ENCODE measurements around the gene HEPN1.

The HEPN1 gene

DNA sequence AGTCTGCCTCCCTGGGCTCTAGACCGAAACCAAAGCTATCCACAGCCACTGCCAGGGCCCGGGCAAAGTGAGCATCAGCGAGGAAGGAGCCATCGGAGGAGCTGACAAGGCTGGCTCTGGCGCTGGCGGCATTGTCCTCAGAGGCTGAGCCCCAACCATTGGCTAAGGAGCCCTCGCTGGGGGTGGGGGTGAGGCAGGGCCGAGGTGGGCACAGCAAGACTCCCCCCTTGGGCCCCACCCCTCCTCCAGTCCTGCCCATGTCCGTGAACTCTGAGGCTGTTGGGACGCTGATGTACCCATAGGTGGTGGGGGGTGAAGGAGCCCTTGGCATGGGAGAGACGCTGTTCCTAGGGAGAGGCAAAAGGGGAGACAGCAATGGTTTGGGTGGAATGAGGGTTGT lies 32.6 kb upstream of the HEPN1 start:
- no peak for DNase-seq

DNA sequence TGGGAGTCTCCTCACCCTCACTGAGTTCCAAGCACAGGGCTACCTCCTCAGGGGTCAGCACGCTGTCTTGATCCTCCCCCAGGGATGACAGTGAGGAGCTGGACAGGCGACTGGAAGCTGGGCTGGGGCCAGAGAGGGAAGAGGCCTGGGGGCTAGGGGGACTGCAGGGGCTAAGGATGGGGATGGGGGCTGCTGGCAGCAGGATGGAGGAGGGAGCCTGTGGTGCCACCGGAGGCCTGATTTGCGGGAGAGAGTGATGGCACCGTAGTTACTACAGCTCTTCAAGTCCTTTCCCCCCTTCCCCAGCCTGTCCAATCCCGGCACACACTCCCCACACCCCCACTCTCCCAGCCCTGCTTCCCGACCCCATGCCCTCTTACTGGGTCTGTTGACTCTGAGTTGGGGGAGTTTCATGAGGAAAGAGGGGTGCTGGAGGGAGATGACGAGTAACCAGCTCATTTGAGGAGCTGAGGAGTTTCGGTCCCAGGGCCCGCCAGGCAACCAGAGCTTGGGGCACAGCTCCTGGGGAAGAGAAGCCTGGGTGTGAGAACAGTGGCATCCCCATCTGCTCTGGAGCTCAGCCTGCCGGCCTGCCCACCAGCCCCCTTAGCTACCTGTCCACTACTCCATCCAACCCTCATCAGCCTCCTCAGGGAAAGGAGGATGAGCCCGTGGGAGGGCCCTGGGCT lies 31.9 kb upstream of the HEPN1 start:
- DNase-seq, result no peak

DNA sequence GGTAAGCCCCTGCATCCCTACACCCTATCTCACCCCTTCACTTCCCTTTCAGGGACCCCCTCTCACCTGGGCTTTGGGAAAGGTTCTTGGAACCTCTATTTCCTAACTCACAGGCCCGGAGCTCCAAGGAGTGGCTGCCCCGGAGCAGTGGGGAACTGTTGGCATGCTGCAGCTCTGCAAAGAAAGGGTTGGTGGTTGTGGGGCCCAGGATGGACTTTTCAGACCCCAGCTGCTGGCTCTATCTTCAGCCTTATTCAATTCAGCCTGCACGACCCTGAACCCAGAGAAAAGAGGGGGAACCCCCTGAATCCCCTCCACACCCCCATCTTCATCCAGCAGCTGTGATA lies 31.4 kb upstream of the HEPN1 start:
- no peak for DNase-seq

DNA sequence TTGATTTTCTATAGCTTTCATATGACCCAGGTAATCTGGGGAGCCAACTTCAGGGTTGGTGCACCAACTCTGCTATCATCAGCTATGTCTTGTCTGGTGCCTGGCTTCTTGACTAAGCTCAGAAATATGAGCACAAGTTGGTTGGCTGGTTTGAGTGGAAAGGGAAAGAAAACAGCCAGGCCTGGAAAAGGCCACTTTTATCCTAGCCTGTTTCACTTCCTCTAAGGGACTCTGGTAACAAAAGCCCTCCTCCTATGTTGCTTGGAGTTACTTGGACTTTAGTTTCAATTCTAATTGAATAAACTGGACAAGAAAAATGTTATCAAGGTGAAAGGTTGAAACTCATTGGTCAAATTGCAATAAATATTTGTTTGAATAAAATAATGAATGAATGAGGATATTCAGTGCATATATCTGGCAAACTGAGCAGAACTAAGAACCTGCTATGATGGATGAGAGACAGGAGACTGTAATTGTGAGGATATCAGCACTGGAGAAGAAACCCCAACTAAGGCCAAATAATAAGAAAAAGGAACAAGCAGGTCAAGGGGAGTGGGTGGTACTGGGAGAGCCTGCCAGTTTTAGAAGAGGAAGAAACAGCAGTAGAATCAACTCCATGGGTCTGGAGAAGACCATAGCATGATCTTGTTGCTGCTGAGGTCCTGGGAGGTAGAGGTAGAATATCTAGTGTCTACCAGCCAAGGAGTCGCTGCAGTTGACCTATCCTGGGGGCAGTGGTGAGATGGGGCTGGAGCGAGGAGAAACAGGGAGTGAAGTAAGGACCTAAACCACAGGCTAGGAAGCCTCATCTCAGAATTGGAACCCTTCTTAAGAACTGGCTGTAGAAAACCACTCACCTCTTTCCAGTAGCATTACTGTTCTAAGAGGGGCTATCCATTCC lies 29.6 kb upstream of the HEPN1 start:
- DNase-seq, result no peak

DNA sequence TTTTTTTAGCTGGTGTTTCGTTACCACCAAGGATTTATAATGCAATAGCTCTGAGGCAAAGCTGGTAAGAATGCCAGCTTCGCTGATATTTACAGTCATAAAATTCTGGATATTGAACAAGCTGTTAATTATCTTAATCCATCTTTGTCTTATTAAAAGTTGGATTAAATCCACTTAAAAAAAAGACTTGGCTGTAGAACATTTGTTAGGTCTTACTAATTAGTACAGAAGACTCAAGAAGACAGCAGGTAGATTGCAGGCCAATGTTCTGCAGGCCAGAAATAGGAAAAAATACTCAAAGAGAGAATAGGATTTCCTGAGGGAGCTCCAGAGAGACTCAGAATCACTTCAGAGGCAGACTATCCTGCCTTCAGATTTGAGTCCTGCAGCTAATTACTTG lies 28.9 kb upstream of the HEPN1 start:
- DNase-seq, result no peak

DNA sequence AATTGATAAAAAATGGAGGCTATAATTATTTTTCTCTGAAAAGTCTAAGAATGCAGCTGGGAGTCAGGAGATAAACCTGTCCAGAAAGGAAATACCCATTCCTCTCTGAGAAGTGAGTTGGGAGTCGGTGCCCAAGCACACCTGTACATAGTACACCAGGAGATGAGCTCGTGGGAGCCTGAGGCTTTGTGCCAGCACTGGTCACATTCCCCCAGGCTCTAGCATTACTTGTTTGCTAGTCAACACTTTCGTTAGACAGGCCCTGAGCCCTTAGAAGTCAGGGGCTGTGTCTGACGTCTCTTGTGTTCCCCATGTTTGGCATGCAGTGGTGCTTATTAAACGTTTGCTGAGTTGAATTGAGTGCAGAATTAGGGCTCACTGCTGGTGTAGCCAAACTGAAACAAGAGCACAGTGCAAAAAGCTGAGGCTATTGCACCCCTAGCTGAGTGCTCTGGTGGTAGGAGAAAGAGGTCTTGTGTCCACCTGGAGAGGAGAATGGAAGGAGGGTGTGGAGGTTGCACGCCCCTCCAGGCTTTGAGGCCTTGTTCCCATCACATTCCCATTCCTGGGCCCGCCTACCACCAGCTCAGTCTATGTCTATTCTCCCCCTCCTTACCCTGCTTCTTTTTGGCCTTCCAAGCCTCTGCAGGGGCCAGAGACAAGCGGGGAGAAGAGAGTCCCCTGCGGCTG lies 28.2 kb upstream of the HEPN1 start:
- DNase-seq, result no peak

DNA sequence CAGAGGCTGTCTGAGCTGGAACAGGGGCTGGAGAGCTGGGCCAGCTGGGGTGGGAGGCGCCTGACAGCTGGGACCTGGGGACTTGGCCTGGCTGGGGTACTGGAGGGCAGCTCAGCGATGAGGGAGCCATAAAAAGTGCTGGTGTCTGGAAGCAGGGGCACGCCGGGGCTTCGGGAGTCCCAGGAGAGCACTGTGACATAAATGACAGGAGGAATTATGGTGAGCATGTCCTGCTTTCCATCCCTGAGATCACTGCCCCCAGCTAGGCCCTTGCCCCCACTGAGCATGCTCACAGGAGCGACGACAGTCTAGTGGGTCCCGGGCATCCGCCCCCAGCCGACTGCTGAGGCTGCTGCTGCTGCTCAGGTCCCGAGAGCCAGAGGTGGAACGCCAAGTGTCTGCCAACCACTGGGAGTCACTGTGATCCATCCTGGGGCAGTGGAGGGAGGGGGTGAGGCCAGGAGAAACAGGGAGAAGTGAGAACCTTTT lies 27.6 kb upstream of the HEPN1 start:
- DNase-seq, result no peak

DNA sequence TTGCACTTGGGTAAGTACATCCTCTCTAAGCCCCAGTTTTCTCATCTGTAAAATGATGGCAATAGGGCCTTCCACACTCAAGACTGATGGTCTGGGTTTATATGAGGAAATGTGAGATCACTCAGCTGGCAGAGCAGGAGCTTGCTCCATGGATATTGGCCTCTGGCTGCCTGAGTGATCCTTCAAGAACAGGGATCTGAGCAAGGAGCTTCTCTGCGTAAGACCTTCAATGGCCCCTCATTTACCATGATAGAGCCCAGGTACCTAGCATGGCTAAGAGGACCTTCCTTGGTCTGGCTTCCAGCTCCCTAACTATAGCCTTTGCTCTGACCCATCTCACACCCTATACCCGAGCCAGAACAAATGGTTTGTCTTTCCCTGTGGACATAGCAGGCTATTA lies 26.9 kb upstream of the HEPN1 start:
- DNase-seq, result no peak

DNA sequence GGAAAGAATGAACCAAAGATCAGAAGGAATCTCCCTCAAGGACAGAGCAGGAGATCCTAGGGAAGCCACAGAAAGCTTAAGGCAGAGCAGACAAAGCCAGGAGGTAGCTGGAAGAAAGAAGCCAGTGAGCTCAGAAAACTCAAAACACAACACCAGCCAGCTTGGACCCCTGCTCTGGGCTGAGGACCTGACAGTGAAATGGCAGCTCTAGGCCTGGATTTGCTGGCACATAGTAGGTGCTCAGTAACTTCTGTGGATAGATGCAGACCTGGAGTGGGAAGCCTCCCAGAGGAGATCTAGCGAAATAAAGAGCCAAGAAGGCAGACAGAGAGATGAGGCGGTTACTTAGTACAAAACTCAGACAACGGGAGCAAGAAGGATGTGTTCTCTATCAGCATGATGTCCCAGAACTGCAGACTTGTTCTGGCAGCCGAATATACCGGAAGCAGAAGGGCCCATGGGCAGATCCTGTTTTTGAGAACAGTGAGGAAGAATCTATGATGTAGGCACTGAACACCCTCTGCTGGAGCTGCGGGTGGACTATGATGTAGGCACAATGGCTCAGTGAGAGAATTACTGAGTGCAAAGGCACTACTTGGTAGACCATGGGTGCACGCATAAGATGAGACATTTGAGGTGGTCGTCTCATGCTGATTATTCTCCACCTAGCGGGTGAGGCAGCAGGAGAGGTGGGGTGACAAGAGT lies 26.1 kb upstream of the HEPN1 start:
- DNase-seq, result peak; percentile 62

DNA sequence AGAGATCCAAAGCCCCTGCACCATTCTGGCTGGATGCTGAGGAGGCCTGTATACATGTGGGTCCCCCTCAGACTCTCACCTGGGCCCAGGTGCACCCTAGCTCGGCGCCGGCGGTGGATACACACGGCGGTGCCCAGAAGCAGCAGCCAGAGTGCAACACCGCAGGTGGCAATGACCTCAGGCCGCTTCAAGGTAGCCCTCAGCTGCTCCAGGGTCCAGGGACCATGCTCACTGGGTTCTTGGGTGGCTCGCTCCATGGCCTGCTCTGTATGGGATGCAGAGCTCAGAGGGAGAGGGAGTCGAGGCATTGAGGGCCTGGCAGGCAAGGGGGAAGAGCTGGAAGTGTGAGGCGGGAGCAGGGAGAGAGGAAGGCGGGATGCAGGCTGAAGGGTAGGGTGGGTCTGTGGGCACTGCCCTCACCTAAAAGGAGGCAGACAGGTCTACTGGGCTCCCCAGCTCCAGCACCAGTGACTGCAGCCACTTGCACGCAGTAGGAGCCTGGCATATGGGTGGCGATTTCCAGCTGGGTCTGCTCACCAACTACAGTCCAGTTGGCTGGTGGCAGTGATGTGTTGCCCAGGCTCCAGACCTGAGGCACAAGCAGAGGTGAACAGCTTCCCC lies 25.2 kb upstream of the HEPN1 start:
- DNase-seq, result no peak

DNA sequence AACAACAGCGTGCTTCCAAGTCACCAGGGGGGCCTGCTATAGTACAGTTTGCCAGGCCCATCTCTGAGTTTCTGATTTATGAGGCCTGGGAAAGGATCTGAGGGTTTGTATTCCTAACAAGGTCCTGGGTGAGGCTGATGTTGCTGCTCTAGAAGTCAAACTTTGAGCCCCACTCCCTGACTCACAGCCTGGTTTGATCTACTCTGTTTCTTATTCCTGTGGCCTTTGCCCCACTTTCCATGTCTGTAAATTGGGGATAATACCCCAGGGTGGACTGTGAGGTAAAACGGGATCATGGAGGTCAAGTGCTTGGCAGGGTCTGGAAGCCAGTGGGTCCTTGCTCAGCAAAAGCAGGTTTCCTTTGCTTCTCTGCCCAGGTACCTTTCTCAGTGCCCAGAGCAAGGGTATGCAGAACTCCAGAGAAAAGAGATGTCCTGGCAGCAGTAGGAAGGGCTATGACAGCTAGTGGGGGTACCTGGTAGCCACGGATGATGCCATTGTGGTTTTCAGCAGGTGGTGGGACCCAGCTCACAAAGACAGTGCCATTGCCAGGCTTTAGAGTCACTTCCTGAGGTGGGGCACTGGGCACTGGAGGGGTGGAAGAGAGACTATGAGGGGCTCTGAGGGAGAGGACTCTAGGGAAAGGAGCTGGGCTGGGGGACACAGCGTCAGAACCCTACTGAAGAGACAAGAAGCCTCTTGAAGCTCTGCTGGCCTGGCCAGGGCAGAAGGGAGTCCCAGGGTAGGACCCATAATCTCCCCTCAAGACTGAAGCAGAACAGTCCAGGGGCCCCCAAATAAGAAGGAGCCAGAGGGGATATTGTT lies 24.2 kb upstream of the HEPN1 start:
- no peak for DNase-seq

DNA sequence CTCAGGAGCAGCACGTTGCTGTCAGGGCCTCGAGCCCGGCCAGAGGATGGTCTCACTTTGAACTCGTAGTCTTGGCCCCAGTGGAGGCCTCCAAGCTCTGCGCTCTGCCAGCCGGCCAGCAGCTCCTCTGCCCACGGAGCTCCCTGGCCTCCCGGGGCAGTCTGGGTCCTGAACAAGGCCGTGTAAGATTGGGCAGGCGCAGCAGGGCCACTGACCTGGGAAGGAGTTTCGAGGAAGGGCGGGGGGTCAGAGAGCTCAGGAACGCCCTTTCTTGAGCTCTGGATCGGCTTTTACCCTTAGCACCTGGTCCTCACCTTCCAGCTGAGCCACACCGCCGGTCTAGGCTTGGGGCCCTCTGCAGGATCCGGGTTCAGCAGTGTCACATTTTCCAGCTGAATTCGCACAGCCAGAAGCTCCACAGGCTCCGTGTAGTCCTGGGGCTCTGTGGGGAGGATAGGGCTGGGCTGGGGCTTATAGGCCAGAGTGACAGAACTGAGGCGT lies 23.5 kb upstream of the HEPN1 start:
- no peak for DNase-seq

DNA sequence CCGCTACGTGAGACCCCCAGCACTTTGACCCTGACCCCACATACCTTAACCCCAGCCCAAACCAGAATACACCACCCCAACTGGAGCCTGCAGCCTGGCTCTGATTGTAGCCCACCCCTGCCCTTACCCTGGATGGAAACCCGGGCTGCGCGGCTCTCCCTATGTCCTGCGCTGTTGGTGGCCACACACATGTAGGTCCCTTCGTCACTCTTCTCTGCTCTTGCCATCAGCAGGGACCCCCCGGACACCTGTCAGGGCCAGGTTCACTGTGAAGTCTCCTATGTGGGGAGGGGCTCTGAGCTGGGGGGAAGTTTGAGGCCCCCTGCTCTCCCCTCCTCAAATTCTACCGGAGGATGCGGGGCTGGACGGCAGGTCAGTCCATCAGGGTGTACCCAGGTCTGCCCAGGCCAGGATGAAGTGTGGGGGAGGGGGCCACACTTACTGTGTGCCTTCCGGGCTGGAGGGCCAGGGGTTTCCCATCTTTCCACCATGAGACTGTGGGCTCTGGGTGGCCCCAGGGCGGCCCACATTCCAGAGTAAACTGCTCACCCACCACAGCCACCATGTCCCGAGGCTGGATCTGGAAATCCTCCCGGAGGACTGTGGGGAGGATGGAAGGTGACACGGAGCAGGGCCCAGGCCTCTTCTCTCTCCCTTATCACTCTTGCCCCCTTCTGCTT lies 22.8 kb upstream of the HEPN1 start:
- DNase-seq, result no peak

DNA sequence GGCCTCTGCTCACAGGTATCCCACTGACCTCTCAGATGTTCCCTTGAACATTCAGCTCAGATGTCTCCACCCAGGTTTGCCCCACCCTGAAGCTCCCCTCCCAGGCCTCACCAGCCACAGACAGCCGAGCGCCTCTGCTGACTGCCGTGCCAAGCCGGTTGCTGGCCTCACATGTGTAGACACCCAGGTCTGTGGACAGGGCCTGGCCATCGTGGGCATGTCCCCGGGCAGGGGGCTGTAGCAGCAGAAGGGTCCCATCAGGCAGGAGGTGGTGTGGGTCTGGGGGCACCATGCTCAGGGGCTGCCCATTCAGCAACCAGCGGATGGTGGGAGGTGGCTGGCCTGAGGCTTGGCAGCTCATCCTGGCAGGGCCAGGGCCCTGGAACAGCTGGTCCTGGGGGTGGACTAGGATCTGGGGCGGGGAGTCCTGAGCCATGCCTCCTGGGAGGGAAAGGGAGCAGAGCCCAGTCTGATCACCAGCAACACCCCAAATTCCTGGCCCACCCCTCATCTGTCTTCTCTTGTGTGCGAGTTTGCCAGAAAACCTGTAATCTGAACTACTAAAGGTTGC lies 22.1 kb upstream of the HEPN1 start:
- no peak for DNase-seq

DNA sequence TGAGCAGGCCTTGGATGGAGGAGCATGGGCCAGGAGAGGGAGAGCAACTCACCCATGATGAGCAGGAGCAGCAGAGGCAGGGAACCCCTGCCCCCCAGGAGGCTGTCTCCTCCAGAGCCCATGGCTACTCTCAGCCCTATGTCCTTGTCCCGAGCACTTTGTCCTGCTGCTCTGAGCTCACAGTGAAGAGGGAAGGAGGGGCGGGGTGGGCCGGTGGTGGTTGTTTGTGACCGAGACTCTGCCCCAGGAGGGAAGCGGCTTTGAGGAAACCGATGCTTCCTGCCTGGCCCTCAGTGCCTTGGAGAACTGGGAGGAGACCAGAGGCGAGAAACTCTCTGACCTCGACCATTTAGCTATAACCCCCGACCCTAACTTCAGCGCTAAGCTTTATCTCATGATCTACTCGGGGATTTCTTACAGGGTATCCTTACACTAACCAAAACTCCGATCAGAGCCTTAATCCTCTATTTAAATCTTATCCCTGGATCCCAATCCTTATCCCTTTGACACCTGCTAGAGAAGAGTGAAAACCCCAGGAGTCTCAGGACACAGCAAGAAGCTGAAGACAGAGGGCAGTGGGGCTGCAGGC lies 21.3 kb upstream of the HEPN1 start, which contains the start of gene ROBO4:
Gene ROBO4 (minus strand): TSS at position 192 of the 589 bp plus-strand sequence. CDS start 70 bp downstream, at position 122.
- peak; percentile 48 for DNase-seq

DNA sequence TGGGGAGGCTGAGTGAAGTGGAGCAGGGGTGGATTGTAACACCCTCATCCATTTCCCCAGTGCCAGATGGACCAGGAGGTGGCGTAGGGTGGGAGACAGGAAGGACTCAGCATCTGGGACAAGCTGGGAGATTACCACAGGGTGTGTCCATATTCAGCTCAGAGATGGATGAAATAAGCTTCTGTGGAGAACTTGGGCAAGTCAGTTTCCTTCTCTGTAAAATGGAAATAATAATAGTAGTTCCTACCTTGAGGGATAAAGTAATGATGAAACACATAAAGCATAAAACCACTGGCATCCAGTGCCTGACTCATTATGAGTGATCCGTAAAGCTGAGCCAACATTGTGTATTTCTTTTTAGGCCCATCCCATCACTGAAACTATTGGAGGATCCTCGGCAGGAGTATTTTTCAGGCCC lies 20.8 kb upstream of the HEPN1 start:
- no peak for DNase-seq

DNA sequence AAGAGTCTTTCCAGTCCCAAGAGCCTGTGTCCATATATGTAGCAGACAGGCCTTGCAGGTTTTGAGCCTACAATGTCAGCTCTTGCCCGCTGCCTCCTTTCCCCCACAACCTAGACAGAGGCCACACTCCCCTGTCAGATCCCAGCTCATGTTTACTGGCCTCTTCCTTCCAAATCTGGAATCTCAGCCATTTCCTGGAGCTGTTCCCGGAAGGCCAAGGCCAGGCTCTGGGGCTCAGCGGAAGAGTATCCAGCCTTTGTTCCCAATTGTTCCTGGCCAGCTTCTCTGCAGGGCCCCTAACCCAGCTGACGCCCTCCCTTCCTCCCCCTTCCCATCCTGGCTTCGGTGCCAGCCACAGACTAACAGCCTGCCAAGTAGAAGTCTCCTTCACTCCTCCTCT lies 20.3 kb upstream of the HEPN1 start:
- DNase-seq, result no peak

DNA sequence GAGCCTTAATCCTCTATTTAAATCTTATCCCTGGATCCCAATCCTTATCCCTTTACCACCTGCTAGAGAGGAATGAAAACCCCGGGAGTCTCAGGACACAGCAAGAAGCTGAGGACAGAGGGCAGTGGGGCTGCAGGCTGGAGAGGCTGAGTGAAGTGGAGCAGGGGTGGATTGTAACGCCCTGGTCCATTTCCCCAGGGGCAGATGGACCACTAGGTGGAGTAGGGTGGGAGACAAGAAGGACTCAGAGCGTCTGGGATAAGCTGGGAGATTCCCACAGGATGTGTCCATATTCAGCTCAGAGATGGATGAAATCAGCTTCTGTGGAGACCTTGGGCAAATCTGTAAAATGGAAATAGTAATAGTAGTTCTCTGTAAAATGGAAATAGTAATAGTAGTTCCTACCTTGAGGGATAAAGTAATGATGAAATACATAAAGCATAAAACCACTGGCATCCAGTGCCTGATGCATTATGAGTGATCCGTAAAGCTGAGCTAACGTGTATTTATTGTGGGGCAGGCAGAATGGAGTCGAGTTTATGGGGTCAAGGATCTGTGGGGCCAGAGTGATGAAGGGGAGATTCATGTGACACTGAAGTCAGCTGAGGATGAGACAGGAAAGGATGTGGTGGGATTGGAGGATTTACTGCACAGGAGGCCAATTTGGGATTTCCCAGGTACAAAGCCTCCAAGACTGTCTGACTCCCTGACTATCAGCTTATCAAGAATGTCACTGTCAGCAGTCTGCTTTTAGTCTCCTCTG lies 19.5 kb upstream of the HEPN1 start:
- no peak for DNase-seq

DNA sequence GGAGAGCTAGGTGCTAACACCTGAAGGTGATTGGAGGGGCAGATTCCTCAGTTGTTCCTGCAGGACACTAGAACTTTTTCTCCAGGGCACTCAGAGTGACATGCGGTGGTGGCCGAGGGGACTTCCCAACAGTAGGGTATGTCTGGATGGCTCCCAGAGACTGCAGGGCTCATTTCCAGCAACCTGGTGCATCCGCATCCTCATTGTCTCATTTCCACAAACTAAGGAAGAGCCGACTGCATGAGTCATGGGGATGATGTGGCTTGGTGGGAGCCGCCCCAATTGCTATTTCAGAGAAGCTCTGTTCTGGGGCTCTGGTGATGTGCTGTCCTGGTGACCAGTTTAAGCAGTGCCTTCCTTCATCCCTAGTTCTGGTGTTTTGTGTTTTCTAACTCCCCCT lies 18.6 kb upstream of the HEPN1 start:
- no peak for DNase-seq
